NCI-H526 (cell line): Measurements from ENCODE around the gene MOB3C.
"Not testable (repeated sequence)": the region's sequence is repeated elsewhere in the genome, so short reads cannot be mapped to it uniquely, and the experiment has no call there.

Source experiments
- DNase-seq, 2 experiments: peaks; one replicate each; lab custom pipeline; 2025; lab: John Stamatoyannopoulos, UW

Gene MOB3C

DNA sequence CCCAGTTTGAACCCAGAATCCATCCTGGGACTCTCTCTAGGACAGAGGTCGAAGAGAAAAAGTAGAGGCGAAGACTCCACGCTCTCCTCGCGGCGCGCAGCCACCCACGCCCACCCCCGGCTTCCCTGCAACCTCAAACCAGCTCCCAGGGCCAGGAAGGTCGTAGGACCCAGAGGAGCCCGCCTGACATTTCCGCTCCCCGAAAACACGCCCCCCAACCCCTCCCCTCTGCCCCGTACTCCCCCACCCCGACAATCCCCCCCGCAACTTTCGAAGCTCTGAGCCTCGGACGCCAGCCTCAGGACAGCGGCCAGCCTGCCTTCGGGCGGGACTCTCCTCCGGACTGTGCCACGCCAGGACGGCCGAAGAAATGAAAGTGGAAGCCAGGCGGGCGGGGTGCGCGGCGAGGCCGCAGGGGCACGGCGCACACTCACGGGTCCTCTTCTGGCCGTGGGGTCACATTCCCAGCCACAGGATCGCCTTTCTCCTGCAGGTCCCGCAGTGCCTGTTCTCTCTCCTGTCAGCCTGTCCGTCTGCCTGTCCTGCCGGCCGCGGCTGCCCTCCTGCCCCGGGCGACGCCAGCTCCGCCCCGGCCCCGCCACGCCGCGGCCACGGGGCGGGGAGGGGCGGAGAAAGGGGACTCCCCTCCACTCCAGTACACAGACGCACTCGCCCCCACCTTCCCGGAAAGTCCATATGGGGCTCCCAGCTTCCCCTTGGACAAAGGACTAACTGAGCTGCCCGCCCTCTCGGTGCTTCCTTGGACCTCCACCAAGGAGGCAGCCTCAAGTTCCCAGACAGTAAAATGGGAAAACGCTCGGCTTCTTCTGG, at the start of gene MOB3C:
Gene MOB3C (minus strand): TSS at position 535 of the 831 bp plus-strand sequence. CDS start 3,490 bp downstream, outside the sequence.
- DNase-seq = peak; percentile 22 to 54

DNA sequence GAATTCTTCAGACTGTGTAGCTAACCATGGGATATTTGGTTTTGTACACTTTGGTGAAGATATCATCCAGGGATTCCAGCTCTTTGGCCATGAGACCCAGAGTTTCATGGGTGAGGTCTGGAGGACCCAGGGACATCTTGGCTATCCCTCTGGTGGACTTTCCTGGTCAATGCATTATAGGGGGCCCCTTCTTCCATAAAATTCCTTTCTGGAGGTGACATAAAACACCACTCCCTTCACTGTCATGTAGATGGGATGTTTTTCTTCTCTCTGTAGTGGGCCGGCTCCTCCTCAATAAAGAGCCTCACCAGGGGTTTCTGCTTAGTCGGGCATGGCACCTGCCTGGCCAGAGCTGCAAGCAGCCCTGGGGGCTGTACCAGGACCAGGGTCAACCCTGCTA, 49.4 kb upstream of the MOB3C start:
- DNase-seq = no peak

DNA sequence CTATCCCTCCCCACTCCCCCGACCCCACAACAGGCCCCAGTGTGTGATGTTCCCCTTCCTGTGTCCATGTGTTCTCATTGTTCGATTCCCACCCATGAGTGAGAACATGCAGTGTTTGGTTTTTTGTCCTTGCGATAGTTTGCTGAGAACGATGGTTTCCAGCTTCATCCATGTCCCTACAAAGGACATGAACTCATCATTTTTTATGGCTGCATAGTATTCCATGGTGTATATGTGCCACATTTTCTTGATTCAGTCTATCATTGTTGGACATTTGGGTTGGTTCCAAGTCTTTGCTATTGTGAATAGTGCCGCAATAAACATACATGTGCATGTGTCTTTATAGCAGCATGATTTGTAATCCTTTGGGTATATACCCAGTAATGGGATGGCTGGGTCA, 46.3 kb upstream of the MOB3C start:
- not testable (repeated sequence) for DNase-seq

DNA sequence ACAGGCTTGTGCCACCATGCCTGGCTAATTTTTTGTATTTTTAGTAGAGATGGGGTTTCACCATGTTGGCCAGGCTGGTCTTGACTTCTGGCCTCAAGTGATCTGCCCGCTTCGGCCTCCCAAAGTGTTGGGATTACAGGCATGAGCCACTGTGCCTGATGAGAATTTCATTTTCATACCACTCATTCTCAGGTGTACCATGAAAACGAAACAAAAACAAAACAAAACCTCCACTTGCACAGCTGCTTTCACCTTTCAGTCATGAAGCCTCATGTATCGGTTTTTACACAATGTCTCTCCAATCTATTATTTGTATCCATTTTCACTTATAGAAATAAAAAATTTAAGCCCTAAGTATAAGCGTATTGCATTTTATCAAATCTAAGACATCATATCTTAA, 43.5 kb upstream of the MOB3C start:
- DNase-seq = not testable (repeated sequence)

DNA sequence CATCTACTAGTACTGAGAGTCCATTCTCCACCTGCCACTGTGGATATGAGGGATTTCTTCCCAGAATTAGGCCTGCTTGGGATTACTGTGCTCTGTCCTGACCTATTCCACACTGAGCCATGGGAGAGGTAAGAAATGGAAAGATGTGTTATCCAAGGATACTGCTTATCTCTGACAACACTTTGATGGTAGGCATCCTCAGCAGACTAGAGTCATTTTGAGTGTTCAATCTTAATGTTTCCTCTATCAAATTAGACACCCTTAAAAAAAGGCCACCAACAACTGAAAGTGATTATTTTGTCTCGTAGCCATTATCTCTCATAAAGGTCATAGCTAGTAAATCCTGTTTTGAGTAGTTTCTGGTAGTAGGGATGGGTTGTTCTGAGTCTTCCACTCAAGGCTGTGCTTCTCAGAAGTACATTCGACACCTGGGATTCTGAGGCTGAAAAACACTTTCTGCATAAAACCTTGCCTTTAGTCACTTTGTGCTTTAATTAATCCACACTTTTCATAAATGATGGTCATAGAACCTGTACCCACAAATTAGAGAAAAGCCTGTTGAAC, 42.8 kb upstream of the MOB3C start:
- DNase-seq = no peak

DNA sequence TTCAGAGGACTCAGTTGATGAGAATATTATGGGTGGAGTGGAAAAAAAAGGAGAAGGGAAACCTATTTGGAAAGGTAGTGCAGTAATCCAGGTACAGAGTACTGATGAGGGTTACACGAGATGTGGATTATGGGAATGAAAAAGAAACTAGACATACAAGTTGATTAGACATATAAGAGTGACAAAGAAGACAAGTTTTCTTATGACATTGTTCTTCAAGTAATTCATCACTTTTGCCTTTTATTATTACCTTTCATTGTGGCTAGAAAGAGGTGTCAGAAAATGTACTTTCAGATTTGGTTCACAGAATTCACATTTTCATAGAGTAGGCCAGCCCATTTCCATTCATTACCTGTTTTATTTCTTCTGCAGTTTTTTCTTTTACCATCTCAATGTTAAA, 41.2 kb upstream of the MOB3C start:
- no peak for DNase-seq

DNA sequence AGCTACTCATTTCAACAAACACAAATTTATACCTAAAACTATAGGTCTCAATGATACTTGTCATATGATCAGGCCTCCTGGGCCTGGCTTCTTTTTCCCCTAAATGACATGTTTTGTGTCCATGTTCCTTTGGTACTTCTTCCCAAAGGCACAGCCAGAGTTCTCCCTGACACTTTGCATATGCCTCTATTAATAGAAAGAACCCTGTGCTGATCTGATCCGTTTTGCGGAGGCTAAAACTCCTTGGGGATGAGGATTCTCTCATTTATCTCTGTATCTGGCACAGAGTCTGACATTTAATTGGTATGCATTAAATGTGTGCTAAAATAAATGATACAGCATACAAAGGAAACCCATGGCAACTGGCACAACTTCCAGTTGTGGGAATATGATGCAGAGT, 40.0 kb upstream of the MOB3C start:
- DNase-seq = no peak

DNA sequence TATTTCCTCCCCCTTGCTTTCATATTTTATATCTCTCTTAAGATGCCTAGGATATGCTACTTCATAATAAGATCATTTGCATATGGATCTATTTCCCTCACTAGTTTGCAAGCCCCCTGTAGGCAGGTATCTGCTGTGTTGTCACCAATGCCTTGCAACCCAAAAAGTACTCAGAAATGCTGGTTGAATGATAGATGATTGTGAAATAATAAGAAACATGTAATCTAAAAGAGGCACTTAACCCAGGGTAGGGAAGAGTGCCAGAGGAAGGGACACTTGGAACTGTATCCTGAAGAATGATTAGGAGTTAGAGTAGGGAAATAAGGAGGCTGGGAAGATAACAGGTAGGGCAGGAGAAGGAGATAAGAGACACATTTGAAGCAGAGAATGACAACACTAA, 39.2 kb upstream of the MOB3C start:
- no peak for DNase-seq

DNA sequence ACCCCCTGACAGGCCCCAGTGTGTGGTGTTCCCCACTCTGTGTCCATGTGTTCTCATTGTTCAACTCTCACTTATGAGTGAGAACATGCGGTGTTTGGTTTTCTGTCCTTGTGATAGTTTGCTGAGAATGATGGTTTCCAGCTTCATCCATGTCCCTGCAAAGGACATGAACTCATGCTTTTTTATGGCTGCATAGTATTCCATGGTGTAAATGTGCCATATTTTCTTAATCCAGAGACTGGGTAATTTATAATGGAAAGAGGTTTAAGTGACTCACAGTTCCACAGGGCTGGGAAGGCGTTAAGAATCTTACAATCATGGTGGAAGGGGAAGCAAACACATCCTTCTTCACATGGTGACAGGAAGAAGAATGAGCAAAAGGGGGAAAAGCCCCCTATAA, 38.1 kb upstream of the MOB3C start:
- DNase-seq = not testable (repeated sequence)

DNA sequence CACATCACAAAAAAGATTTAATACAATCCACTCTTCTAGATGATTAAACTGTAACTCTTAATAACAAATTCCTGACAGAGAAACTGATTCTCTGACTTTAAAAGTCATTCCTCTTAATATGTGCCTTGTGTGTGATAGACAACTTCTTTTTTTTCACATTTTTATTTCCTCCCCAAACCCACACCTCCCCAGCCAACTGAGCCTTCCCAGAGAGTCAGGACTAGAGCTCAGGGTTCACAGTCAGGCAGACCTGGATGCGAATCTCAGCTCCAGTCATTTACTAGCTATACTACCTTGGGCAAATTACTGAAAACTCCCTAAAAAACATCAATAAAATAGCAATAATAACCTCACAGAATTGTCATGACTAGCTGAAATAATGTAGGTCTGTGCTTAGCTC, 37.4 kb upstream of the MOB3C start:
- no peak for DNase-seq

DNA sequence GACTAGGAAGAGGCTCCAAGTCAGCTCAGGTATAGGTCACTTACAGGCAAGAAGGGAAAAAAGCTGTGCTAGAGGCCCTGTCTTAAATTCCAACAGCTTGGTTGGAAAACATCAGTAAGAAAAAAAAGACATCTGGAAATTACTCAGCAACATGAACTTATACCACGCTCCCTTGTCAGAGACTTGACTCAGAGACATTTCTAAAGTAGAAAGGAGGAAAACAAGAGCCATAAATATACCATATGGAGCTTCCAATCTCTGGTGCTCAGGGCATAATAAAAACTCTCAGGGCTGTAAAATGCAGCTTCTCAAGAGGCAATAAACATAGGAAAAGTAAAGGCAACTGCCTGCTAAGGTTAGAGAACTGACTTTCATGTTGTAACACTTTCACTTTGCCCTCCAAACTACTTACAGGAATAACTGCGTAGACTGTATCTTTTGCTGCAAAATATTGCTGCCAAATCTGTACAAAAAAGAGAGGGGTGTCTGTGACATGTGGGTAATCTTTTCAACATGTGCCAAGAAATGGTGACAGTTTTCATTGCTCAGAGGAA, 36.9 kb upstream of the MOB3C start:
- DNase-seq = no peak

DNA sequence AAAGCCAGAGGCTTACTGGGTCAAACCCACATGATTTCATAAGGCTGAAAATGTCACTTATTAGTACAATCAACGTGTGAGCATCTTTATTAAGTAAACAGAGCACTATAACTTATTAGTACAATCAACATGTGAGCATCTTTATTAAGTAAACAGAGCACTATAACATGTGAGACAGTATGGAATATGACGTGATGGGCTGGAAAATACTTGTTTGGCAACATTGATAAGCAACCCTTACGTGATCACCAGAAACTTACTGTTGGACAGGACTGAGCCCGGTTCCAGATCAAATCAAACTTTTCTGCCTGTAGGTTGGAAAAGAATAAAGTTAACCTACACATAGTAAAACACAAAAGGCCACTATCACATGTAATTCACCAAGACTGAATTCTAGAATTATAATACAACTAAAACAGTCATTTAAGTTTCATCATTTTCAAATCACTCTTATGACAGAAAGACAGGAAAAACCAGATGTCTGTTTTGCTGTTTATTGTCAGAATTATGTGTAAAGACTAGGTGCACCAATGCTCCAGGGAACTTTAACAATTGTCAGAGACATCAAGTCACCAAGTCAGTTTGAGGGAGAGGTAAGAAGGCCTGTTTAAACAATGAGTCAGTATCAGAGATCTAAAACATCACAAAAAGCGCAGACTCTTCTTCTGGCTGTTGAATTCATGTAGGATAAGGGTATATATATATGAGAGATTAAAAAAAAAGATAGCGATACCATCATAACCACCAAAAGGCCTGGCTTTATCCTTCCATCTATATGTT, 35.9 kb upstream of the MOB3C start:
- DNase-seq = no peak

DNA sequence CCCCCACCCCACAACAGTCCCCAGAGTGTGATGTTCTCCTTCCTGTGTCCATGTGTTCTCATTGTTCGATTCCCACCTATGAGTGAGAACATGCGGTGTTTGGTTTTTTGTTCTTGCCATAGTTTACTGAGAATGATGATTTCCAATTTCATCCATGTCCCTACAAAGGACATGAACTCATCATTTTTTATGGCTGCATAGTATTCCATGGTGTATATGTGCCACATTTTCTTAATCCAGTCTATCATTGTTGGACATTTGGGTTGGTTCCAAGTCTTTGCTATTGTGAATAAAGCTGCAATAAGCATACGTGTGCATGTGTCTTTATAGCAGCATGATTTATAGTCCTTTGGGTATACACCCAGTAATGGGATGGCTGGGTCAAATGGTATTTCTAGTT, 34.5 kb upstream of the MOB3C start:
- DNase-seq = not testable (repeated sequence)

DNA sequence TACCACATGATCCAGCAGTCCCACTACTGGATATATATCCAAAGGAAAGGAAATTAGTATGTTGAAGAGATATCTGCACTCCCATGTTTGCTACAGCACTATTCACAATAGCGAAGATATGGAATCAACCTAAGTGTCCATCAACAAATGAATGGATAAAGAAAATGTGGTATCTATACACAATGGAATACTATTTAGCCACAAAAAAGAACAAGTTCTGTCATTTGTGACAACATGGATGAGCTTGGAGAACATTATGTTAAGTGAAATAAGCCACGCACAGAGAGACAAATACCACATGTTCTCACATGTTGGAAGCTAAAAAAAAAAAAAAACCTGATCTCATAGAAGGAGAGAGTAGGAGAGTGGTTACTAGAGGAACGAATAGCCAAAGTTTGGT, 33.9 kb upstream of the MOB3C start:
- DNase-seq = no peak

DNA sequence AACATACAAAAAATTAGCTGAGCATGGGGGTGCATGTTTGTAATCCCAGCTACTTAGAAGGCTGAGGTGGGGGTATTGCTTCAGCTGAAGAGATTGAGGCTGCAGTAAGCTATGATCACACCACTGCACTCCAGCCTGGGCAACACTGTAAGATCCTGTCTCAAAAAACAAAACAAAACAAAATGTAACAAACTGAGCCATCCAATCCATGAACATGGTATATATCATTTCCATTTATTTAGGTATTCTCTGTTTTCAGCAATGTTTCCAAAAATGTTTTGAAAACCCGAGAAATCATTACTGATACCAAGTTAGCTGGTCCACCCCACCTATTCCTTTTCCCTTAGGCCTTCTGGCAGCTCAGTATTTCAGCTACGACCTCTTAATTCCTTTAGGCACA, 33.2 kb upstream of the MOB3C start:
- DNase-seq = no peak

DNA sequence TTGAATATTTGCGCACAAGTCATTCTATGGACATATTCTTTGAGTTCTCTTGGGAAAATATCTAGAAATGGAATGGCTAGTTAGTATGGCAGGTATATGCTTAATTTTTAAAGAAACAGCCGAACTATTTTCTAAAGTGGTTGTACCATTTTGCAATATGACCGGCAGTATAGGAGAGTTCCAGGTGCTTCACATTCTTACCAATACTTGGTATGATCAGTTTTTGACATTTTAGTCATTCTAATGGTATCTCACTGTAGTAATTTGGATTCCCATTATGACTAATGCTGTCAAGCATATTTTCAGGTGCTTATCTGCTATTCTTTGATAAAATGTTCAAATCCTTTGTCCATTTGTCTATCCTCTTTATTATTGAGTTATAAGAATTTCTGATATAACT, 31.0 kb upstream of the MOB3C start:
- no peak for DNase-seq

DNA sequence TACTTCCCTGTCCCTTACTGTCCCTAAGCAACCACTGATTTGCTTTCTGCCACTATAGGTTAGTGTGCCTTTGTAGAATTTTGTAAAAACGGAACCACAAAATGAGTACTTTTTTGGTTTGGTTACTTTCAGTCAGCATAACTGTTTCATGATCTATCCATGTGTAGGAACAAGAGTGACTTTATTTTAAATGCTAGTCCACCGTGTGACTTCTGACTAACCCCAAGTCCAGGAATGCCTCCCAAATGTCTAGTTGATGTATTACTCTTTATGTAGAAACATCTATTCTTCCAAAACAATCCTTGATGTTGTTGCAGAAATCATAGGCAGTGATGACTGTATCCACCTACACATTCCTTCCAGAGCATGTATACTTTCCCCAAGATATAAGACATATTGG, 30.2 kb upstream of the MOB3C start:
- no peak for DNase-seq

DNA sequence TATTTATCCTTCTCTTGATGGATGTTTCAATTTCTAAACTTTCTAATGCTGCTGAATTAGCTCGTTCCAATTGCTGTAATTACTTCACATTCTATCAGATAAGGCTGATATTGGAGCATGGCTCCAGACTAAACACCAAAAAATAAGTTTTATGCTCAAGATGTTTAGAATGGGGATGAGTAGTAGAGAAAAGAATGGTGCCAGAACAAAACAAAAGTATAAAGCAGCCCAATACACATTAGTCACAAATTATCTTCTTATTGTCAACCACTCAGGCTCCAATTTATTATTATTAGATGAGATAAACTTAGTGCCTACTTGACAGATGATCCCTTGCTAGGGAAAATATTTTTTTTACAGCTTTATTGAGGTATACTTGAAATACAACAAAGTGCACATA, 29.7 kb upstream of the MOB3C start:
- no peak for DNase-seq

DNA sequence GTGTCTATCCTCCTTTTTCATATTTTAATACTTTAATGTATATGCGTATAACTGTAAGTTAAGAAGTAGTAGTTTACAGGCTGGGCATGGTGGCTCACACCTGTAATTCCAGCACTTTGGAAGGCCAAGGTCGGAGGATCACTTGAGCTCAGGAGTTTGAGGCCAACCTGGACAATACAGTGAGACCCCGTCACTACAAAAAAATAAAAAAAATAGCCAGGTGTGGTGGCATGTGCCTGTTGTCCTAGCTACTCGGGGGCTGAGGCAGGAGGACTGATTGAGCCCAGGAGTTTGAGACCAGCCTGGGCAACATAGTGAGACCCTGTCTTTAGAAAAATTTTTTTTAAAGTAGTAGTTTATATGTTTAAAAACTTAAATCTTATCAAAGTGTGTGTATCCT, 29.2 kb upstream of the MOB3C start:
- DNase-seq = no peak

DNA sequence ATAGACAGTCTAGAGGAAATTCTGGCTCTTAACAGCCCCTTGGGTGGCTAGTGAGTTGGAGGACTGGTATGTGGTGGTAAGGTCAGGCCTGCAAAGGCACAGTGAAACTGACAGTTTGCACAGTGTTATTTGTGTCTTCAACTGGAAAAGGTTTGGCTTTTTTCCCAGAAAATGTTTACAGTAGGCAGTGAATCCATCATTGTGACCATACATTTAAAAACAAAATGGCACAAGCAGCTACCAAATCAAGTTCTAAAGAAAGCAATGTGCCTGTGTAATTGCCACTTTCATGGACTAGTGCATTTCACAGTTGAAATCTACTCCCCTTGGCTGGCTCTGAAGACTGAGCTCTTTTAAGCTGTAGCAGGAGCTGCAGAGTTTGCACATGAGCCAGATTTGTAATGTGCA, 26.8 kb upstream of the MOB3C start:
- peak in 1 of 2 experiments; percentile 27 for DNase-seq

DNA sequence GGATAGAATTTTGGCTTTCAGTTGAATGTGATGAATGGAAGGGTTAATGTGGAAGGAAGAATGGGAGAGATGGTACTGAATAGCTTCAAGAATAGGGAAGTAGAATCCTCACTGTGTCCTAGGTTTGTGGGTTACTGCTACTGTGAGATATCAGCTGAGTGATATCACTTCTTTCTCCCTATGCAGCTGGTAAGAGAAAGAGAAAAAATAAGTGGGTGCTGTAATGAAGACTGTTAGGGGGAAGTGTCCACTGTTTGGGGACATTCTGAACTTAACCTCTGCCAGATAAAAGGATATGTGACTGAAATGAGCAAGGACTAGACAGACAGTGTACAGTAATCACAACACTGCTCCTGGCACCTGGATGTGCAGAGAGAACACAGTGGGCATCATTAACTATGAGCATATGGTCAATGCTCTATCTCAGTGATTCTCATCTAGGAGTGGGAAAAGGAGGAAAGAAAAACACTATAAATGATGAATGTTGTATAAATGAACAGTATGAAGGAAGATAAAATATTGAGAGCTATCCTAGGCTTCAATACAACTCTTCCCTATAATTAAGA, 25.6 kb upstream of the MOB3C start:
- no peak for DNase-seq

DNA sequence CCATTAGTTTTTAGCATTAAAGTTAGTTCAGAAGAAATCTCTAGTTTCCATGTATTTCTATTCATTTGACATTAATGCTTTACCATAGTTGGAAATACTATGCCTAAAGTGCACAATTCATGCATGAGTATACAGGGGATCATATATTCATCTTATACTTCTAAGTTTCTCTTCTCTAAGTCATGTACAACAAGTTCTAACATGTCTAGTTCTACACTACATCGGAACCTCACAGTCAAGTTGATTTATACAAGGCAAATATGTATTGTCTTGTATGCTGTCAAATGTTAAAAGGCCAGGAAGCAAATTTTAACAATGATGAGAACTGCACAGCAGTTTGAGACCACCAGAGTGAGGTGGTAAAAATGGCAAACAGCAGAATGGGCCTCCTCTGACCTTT, 22.9 kb upstream of the MOB3C start:
- no peak for DNase-seq
